ENCODE measurements around the gene AKAP8. TPM values are rescaled to one million over a fixed set of nuclear protein-coding genes. Genes with fewer than 3 reads are reported as not detected.
"Not testable (repeated sequence)": the region's sequence is repeated elsewhere in the genome, so short reads cannot be mapped to it uniquely, and the experiment has no call there.

Gene AKAP8
- total RNA-seq, 1 experiment from 2014 or later: 35.8 TPM

DNA sequence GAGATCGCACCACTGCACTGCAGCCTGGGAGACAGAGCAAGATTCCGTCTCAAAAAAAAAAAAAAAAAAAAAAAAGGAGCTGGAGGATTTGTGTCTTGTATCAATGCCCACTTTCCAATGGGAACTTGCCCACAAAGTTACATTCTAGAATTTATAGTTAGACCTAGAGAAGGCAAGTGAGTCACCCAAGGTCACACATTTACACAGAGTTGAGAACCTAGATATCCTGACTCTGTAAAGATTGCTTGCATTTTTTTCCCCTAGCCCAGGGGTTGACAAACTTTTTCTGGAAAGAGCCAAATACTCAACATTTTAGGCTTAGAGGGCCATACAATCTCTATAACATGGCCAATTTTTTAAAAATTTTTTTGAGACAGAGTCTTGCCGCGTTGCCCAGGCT, 39.5 kb downstream of the AKAP8 start:
- Mint-ChIP-seq H3K27me3 (ENCODE audit: unreplicated experiment) (no peaks in the 10 kb centered on the region), H3K4me1 (ENCODE audit: low read depth, unreplicated experiment) (no peaks in the 10 kb centered on the region), H3K27ac (ENCODE audit: unreplicated experiment) (no peak overlapping the region), H3K4me3 (ENCODE audit: low read depth, unreplicated experiment) (no peak overlapping the region), H3K9me3 (ENCODE audit: low read depth, unreplicated experiment) (no peaks in the 10 kb centered on the region), H3K36me3 (ENCODE audit: insufficient read depth, unreplicated experiment) (no peaks in the 10 kb centered on the region)
- BruUV-seq (replicated peaks): no TSS peak
- no peak for DNase-seq
- CTCF ChIA-PET: interaction anchor here (0.6 kb wide), 1 partner anchor 35 kb away, joined by 3 read pairs; no protein-coding TSS in a partner anchor
- TF ChIP-seq, protein P1, sequence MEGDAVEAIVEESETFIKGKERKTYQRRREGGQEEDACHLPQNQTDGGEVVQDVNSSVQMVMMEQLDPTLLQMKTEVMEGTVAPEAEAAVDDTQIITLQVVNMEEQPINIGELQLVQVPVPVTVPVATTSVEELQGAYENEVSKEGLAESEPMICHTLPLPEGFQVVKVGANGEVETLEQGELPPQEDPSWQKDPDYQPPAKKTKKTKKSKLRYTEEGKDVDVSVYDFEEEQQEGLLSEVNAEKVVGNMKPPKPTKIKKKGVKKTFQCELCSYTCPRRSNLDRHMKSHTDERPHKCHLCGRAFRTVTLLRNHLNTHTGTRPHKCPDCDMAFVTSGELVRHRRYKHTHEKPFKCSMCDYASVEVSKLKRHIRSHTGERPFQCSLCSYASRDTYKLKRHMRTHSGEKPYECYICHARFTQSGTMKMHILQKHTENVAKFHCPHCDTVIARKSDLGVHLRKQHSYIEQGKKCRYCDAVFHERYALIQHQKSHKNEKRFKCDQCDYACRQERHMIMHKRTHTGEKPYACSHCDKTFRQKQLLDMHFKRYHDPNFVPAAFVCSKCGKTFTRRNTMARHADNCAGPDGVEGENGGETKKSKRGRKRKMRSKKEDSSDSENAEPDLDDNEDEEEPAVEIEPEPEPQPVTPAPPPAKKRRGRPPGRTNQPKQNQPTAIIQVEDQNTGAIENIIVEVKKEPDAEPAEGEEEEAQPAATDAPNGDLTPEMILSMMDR (IDR thresholded peaks at IDR 0.05; ENCODE audit: unreplicated experiment): no peak
- intact Hi-C loops (cut with micrococcal nuclease; ENCODE audit: unreplicated experiment): no loop called here

DNA sequence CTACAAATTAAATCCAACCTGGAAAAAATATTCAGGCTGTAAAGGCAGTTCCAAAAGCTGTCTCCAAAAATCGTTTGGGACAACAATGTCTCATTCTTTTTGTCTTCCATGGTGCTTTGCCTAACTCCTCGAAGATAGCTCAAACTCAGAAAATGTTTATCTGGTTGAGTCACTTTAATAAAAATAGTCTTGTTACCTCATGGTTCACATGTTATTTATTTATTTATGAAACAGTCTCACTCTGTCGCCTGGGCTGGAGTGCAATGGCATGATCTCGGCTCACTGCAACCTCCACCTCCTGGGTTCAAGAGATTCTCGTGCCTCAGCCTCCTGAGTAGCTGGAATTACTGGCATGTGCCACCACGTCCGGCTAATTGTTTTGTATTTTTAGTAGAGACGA, 42.4 kb downstream of the AKAP8 start:
- Mint-ChIP-seq H3K9me3 (ENCODE audit: low read depth, unreplicated experiment) (no peaks in the 10 kb centered on the region), H3K27me3 (ENCODE audit: unreplicated experiment) (no peaks in the 10 kb centered on the region), H3K4me3 (ENCODE audit: low read depth, unreplicated experiment) (no peak overlapping the region), H3K27ac (ENCODE audit: unreplicated experiment) (no peak overlapping the region), H3K4me1 (ENCODE audit: low read depth, unreplicated experiment) (no peaks in the 10 kb centered on the region), H3K36me3 (ENCODE audit: insufficient read depth, unreplicated experiment) (peaks cover 13% of the 10 kb centered on the region)
- TF ChIP-seq, protein P1 (IDR thresholded peaks at IDR 0.05; ENCODE audit: unreplicated experiment): no peak
- intact Hi-C loops (cut with micrococcal nuclease; ENCODE audit: unreplicated experiment): no loop called here
- BruUV-seq (replicated peaks): no TSS peak
- CTCF ChIA-PET: no interaction called here
- no peak for DNase-seq

DNA sequence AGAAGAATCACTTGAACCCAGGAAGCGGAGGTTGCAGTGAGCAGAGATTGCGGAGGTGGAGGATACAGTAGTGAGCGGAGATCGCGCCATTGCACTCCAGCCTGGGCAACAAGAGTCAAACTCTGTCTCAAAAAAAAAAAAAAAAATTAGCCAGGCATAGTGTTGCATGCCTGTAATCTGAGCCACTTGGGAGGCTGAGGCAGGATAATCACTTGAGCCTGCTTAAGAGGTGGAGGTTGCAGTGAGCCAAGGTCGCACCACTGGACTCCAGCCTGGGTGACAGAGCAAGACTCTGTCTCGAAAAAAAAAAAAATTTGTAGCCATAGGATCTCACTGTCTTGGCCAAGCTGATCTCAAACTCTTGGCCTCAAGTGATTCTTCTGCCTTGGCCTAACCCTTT, 43.6 kb downstream of the AKAP8 start:
- H3K9me3 Mint-ChIP-seq (ENCODE audit: low read depth, unreplicated experiment); H3K27me3 Mint-ChIP-seq (ENCODE audit: unreplicated experiment); DNase-seq; H3K4me3 Mint-ChIP-seq (ENCODE audit: low read depth, unreplicated experiment); CTCF ChIA-PET; H3K4me1 Mint-ChIP-seq (ENCODE audit: low read depth, unreplicated experiment); BruUV-seq (replicated peaks); intact Hi-C loops (cut with micrococcal nuclease; ENCODE audit: unreplicated experiment); H3K27ac Mint-ChIP-seq (ENCODE audit: unreplicated experiment): not testable (repeated sequence)
- peaks cover 18% of the 10 kb centered on the region for H3K36me3 Mint-ChIP-seq (ENCODE audit: insufficient read depth, unreplicated experiment)

DNA sequence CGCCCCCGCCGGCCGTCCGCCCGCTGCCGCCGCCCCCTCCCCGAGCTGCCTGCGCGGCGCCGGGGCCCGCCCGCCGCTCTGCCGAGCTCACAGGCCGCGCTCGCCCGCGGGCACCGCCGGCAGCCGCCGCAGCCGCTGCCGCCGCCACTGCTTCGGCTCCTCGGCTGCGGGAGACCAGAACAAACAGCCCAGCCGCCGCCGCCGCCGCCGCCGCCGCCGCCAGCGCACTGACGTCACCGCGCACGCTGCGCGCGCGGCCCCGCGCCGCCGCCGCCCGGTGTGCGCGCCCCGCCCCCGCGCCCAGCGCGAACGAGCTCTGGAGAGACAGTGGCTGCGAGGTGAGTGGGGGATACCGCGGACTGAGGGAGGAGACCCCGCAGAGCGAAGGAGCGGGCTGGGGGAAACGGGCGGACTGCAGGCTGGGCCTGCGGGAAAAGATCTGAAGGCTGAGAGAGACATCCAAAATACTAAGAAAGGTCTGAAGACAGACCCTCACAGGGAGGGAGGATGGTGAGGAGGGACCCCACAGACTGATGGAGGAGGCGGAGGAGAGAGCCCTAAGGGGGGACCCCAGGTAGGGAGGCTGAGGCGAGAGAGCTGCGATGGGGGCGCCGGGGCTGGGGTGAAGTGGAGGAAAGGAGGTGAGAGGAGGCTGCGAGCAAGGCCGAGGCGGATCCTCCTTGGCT, 47.1 kb downstream of the AKAP8 start, which contains the start of gene BRD4:
Gene BRD4 (minus strand): TSS at position 229 of the 686 bp plus-strand sequence. CDS start 59,440 bp downstream, outside the sequence.
- TF ChIP-seq, protein P1 (IDR thresholded peaks at IDR 0.05; ENCODE audit: unreplicated experiment): no peak
- peak; percentile 70 for DNase-seq
- intact Hi-C loops (cut with micrococcal nuclease; ENCODE audit: unreplicated experiment): no loop called here
- H3K4me3 Mint-ChIP-seq (ENCODE audit: low read depth, unreplicated experiment): peak within 1 kb of the TSS; percentile 99
- BruUV-seq (replicated peaks): no TSS peak
- CTCF ChIA-PET: interaction anchor here (0.5 to 0.7 kb wide), 2 partner anchors 38 to 136 kb away, joined by 3 read pairs; no protein-coding TSS in a partner anchor
- H3K27ac Mint-ChIP-seq (ENCODE audit: unreplicated experiment): peak within 1 kb of the TSS; percentile 93
- H3K4me1 Mint-ChIP-seq (ENCODE audit: low read depth, unreplicated experiment): peaks cover 13% of the 10 kb centered on the region
- H3K36me3 Mint-ChIP-seq (ENCODE audit: insufficient read depth, unreplicated experiment): peaks cover 36% of the 10 kb centered on the region
- H3K27me3 Mint-ChIP-seq (ENCODE audit: unreplicated experiment): no peaks in the 10 kb centered on the region
- no peaks in the 10 kb centered on the region for H3K9me3 Mint-ChIP-seq (ENCODE audit: low read depth, unreplicated experiment)

Measured in Calu3 (cell line).